OCI-LY1 (cell line): Measurements from ENCODE around the gene FRRS1.

Source experiments
- H2AFZ ChIP-seq: fragments of 200-600 bp; sonication (generic), shearing (Covaris generic); 2 replicates; pipeline ENCODE4 v1.6.0; 2014; ENCODE audit warnings: antibody characterized with exemption, mild to moderate bottlenecking, low read length
- H3F3A ChIP-seq: fragments of 200-600 bp; sonication (generic), shearing (Covaris generic); 2 replicates; pipeline ENCODE4 v1.6.0; 2014; ENCODE audit warnings: mild to moderate bottlenecking, antibody characterized with exemption, low read length, moderate library complexity; ENCODE audit not compliant: insufficient read depth
- H3K27ac ChIP-seq: fragments of 200-600 bp; sonication (generic); 2 replicates; pipeline ENCODE4 v1.5.1; 2014; ENCODE audit warnings: low read length, mixed run types, mild to moderate bottlenecking, low read depth; ENCODE audit not compliant: poor library complexity, severe bottlenecking
- H3K27me3 ChIP-seq: fragments of 200-600 bp; sonication (generic); 2 replicates; pipeline ENCODE4 v1.6.0; 2014; ENCODE audit warnings: antibody characterized with exemption, mild to moderate bottlenecking, low read length, moderate library complexity; ENCODE audit not compliant: insufficient read depth
- H3K36me3 ChIP-seq: fragments of 200-600 bp; sonication (generic); 2 replicates; pipeline ENCODE4 v1.6.1; 2014; ENCODE audit warnings: mild to moderate bottlenecking, antibody characterized with exemption, low read length, moderate library complexity, mixed read lengths; ENCODE audit not compliant: insufficient read depth
- H3K4me1 ChIP-seq: fragments of 200-600 bp; sonication (generic); 2 replicates; pipeline ENCODE4 v1.5.1; 2014; ENCODE audit warnings: mild to moderate bottlenecking, low read length, moderate library complexity; ENCODE audit not compliant: insufficient read depth, severe bottlenecking
- H3K4me2 ChIP-seq: fragments of 200-600 bp; sonication (generic), shearing (Covaris generic); 2 replicates; pipeline ENCODE4 v1.6.1; 2014; ENCODE audit warnings: low read length
- H3K4me3 ChIP-seq: fragments of 200-600 bp; sonication (generic); 2 replicates; pipeline ENCODE4 v1.5.1; 2014; ENCODE audit warnings: low read length, low read depth, mild to moderate bottlenecking, mixed read lengths; ENCODE audit not compliant: poor library complexity, severe bottlenecking
- H3K79me2 ChIP-seq: fragments of 200-600 bp; shearing (Covaris generic); 2 replicates; pipeline ENCODE4 v1.6.1; 2016; ENCODE audit warnings: mixed run types, low read length, mixed read lengths; ENCODE audit not compliant: insufficient read depth
- H3K9ac ChIP-seq: fragments of 200-600 bp; sonication (generic), shearing (Covaris generic); 2 replicates; pipeline ENCODE4 v1.6.1; 2014; ENCODE audit warnings: mild to moderate bottlenecking, low read length, mixed read lengths
- H3K9me2 ChIP-seq: fragments of 200-600 bp; sonication (generic), shearing (Covaris generic); 2 replicates; pipeline ENCODE4 v1.6.1; 2014; ENCODE audit warnings: low read depth, mild to moderate bottlenecking, low read length, mixed read lengths
- H3K9me3 ChIP-seq: fragments of 200-600 bp; shearing (Covaris generic); 2 replicates; pipeline ENCODE4 v1.6.1; 2014; ENCODE audit warnings: low read length, mixed read lengths
- H4K20me1 ChIP-seq: fragments of 200-600 bp; sonication (generic), shearing (Covaris generic); 2 replicates; pipeline ENCODE4 v1.6.0; 2016; ENCODE audit warnings: mild to moderate bottlenecking, low read length; ENCODE audit not compliant: insufficient read depth
- EZH2 ChIP-seq: fragments of 200-600 bp; sonication (generic), shearing (Covaris generic); IDR thresholded peaks from 2 replicates; pipeline ENCODE4 v1.8.0; 2017; ENCODE audit warnings: borderline replicate concordance, mixed run types, mild to moderate bottlenecking, antibody characterized with exemption, low read length, moderate library complexity, mixed read lengths
- TF ChIP-seq, protein P1 (sequence below): fragments of 200-600 bp; sonication (generic), shearing (Covaris generic); IDR thresholded peaks from 2 replicates; pipeline ENCODE4 v1.5.1; 2017; ENCODE audit warnings: mild to moderate bottlenecking, antibody characterized with exemption, low read length, moderate library complexity, mixed read lengths

Gene FRRS1

DNA sequence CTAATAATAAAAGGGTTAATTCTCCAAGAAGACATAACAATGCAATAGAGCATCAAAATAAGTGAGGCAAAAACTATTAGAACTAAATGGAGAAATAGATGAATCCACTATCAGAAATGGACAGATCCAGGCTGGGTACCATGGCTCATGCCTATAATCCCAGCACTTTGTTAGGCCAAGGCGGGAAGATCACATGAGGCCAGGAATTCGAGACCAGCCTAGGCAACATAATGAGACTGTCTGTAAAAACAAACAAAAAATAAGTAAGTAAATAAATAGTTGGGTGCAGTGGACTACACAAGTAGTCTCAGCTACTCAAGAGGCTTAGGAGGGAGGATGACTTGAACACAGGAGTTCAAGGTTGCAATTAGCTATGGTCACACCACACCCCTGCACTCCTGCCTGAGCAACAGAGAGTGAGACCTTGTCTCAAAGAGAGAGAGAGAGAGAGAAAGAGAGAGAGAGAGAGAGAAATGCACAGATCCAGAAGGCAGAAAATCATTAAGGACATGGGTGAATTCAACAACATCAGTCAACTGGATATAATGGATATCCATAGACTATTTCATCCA, 12.3 kb downstream of the FRRS1 start:
- Histone ChIP-seq H3K4me3 (no peak overlapping the region), H3K9ac (no peak overlapping the region), H4K20me1 (no peaks in the 10 kb centered on the region), H3K36me3 (peaks cover 2% of the 10 kb centered on the region), H3K9me2 (no peaks in the 10 kb centered on the region), H3K9me3 (no peaks in the 10 kb centered on the region), H3K79me2 (peaks cover 8% of the 10 kb centered on the region; the same call in 1 of the 2 replicates), H3K27me3 (no peaks in the 10 kb centered on the region), H2AFZ (no peak overlapping the region), H3K4me2 (no peak overlapping the region), H3K27ac (no peak overlapping the region), H3F3A (no peaks in the 10 kb centered on the region), H3K4me1 (peaks cover 10% of the 10 kb centered on the region)
- TF ChIP-seq, protein P1, sequence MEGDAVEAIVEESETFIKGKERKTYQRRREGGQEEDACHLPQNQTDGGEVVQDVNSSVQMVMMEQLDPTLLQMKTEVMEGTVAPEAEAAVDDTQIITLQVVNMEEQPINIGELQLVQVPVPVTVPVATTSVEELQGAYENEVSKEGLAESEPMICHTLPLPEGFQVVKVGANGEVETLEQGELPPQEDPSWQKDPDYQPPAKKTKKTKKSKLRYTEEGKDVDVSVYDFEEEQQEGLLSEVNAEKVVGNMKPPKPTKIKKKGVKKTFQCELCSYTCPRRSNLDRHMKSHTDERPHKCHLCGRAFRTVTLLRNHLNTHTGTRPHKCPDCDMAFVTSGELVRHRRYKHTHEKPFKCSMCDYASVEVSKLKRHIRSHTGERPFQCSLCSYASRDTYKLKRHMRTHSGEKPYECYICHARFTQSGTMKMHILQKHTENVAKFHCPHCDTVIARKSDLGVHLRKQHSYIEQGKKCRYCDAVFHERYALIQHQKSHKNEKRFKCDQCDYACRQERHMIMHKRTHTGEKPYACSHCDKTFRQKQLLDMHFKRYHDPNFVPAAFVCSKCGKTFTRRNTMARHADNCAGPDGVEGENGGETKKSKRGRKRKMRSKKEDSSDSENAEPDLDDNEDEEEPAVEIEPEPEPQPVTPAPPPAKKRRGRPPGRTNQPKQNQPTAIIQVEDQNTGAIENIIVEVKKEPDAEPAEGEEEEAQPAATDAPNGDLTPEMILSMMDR = no peak
- no peak for TF ChIP-seq EZH2

DNA sequence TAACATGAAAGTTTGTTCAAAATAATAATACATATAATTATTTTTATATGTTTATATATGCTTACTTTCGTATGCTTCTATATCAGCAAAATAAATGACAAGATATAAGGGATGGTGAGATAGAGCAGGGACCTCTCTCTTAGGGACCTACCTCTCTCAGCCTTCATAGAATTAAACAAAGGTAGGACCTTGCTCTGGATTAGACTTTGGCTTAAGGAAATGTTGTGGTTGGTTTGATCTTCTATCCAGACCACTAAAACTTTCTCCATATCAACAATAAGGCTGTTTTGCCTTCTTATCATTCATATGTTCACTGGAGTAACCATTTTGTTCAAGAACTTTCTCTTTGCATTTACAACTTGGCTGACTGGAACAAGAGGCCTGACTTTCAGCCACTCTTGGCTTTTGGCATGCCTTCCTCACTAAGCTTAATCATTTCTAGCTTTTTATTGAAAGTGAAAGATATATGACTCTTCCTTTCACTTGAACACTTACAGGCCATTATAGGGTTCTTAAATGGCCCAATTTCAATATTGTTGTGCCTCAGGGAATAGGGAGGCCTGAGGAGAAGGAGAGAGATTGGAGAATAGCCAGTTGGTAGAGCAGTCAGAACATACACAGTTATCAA, 14.4 kb downstream of the FRRS1 start:
- no peaks in the 10 kb centered on the region for H3F3A ChIP-seq
- no peaks in the 10 kb centered on the region for H3K9me2 ChIP-seq
- no peaks in the 10 kb centered on the region for H3K9me3 ChIP-seq
- H3K9ac ChIP-seq = no peak overlapping the region
- H3K4me2 ChIP-seq = no peak overlapping the region
- no peaks in the 10 kb centered on the region for H4K20me1 ChIP-seq
- no peak overlapping the region for H2AFZ ChIP-seq
- H3K36me3 ChIP-seq = peaks cover 6% of the 10 kb centered on the region; the same call in 1 of the 2 replicates
- H3K4me1 ChIP-seq = peaks cover 5% of the 10 kb centered on the region
- H3K4me3 ChIP-seq = no peak overlapping the region
- no peaks in the 10 kb centered on the region for H3K27me3 ChIP-seq
- peaks cover under 1% of the 10 kb centered on the region; the same call in 1 of the 2 replicates for H3K79me2 ChIP-seq
- no peak overlapping the region for H3K27ac ChIP-seq
- no peak for TF ChIP-seq EZH2
- TF ChIP-seq, protein P1 = no peak

DNA sequence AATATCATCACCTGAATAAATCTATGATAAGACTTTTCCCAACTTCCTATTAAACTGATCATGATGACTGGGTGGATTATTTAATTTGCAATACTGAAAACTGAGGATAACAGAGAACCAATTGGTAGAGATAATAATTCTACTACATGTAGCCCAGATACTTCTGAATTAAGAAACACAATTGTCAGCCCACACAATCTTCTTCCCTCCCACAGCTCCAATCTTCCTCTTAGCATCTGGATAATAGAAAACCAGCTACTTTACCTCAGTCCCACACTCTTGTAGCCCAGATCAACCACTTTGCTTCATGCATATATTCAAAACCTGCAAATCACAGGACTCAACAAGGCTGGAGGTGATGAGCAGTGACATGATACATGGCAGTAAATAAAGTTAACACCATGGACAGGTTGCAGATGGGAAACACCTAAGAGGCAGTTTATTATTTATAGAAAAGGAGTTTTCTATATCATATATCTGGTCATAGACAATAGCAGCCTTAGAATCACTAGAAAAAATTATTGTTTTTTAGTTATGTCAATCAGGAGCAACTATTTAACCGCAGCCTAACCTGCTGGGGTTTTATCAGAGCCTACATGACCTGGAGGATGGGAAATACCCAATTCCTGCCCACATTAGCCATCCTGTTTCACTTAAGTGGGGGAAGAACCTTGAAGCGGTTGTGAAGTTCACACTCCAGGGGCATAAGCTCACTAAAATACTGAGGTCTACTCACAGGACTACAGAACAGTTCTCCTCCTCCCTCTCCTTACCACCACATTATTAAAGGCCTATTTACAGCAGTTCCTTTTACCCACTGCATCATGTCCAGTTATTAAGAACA, 16.7 kb downstream of the FRRS1 start:
- Histone ChIP-seq H3K4me1 (peaks cover 5% of the 10 kb centered on the region), H3K9ac (no peak overlapping the region), H3K9me2 (no peaks in the 10 kb centered on the region), H3K79me2 (no peaks in the 10 kb centered on the region), H3K9me3 (no peaks in the 10 kb centered on the region), H3K4me2 (no peak overlapping the region), H2AFZ (no peak overlapping the region), H3K36me3 (peaks cover 13% of the 10 kb centered on the region), H3F3A (no peaks in the 10 kb centered on the region), H3K27ac (no peak overlapping the region), H3K27me3 (no peaks in the 10 kb centered on the region), H3K4me3 (no peak overlapping the region), H4K20me1 (no peaks in the 10 kb centered on the region)
- TF ChIP-seq, protein P1 = no peak
- TF ChIP-seq EZH2 = no peak
